Measurements from ENCODE around the gene ARRB1. TPM values are rescaled to one million over a fixed set of nuclear protein-coding genes. Genes with fewer than 3 reads are reported as not detected.

The ARRB1 gene
- total and polyA plus RNA-seq, 9 of the 15 experiments (the other 6 are each of a cell fraction or from before 2014, with no cell fraction given): 6.6 to 45.4 (median 28.5) TPM

DNA sequence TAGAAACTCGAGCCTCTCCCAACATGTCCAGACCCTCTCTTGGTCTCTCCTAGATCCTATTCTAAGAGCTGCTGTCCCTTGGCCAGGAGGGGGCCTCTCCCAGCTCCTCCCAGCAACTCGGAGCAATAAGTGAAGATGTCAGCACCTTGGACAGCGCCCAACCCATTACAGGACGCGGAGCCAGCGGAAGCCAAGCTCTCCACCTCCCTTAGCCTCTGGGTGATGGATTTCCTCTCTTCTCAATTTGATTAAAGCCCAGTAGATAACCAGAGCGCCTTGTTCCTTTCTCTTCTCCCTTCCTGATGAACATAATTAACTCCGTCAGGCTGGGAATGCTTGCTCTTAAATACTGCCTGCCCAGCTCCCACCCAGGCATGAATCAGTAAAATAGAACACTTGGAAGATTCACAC is 137.0 kb downstream of the ARRB1 start (continued):
- TF ChIP-seq ZBTB1 (CRISPR knock-in tag; IDR thresholded peaks at IDR 0.05; ENCODE audit: borderline replicate concordance, low read depth): no peak
- peak in 1 of 2 experiments; percentile 71; a peak in 1 of 3 replicates for TF ChIP-seq CBX3 (IDR thresholded peaks at IDR 0.05; ENCODE audit: borderline replicate concordance in 1 of 2, low read length in 2 of 2)
- peak in 1 of 2 experiments; percentile 83; a peak in 2 of 4 replicates for TF ChIP-seq TEAD1 (CRISPR knock-in tag; IDR thresholded peaks at IDR 0.05)
- TF ChIP-seq, protein P1, sequence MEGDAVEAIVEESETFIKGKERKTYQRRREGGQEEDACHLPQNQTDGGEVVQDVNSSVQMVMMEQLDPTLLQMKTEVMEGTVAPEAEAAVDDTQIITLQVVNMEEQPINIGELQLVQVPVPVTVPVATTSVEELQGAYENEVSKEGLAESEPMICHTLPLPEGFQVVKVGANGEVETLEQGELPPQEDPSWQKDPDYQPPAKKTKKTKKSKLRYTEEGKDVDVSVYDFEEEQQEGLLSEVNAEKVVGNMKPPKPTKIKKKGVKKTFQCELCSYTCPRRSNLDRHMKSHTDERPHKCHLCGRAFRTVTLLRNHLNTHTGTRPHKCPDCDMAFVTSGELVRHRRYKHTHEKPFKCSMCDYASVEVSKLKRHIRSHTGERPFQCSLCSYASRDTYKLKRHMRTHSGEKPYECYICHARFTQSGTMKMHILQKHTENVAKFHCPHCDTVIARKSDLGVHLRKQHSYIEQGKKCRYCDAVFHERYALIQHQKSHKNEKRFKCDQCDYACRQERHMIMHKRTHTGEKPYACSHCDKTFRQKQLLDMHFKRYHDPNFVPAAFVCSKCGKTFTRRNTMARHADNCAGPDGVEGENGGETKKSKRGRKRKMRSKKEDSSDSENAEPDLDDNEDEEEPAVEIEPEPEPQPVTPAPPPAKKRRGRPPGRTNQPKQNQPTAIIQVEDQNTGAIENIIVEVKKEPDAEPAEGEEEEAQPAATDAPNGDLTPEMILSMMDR (IDR thresholded peaks at IDR 0.05 in 2 of 3, conservative IDR thresholded peaks at IDR 0.05 in 1 of 3; ENCODE audit: insufficient read depth in 2 of 3, low read depth in 1 of 3, low read length in 3 of 3): peak; percentile 59 to 83 (median 75)
- no peak for TF ChIP-seq ARID2 (IDR thresholded peaks at IDR 0.05)
- TF ChIP-seq, protein P2, sequence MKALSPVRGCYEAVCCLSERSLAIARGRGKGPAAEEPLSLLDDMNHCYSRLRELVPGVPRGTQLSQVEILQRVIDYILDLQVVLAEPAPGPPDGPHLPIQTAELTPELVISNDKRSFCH (CRISPR knock-in tag; IDR thresholded peaks at IDR 0.05): no peak
- TF ChIP-seq, protein P2 (tag; IDR thresholded peaks at IDR 0.05): peak; percentile 28; the same call in 1 of the 2 replicates
- TF ChIP-seq, protein P3, sequence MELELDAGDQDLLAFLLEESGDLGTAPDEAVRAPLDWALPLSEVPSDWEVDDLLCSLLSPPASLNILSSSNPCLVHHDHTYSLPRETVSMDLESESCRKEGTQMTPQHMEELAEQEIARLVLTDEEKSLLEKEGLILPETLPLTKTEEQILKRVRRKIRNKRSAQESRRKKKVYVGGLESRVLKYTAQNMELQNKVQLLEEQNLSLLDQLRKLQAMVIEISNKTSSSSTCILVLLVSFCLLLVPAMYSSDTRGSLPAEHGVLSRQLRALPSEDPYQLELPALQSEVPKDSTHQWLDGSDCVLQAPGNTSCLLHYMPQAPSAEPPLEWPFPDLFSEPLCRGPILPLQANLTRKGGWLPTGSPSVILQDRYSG (tag; conservative IDR thresholded peaks at IDR 0.05; ENCODE audit: low read depth): 0 out of 2 replicates have a peak, but pooled peaks have one; percentile 58
- TF ChIP-seq ZNF197 (CRISPR knock-in tag; IDR thresholded peaks at IDR 0.05; ENCODE audit: low read depth): peak; percentile 80
- no peak for TF ChIP-seq ZZZ3 (IDR thresholded peaks at IDR 0.05)
- TF ChIP-seq, protein P4, sequence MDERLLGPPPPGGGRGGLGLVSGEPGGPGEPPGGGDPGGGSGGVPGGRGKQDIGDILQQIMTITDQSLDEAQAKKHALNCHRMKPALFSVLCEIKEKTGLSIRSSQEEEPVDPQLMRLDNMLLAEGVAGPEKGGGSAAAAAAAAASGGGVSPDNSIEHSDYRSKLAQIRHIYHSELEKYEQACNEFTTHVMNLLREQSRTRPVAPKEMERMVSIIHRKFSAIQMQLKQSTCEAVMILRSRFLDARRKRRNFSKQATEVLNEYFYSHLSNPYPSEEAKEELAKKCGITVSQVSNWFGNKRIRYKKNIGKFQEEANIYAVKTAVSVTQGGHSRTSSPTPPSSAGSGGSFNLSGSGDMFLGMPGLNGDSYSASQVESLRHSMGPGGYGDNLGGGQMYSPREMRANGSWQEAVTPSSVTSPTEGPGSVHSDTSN (CRISPR knock-in tag; IDR thresholded peaks at IDR 0.05; ENCODE audit: low read depth): no peak
- TF ChIP-seq, protein P4 (tag; conservative IDR thresholded peaks at IDR 0.05; ENCODE audit: low read depth): peak; percentile 47
